ENCODE data around the gene SETD7.

GRCh38 chr4:139489638-139490037 is 66.4 kb downstream of the SETD7 start:
- TF ChIP-seq POLR2AphosphoS5 (IDR thresholded peaks at IDR 0.05; ENCODE audit: low read depth, low read length) (no peak), MAX (IDR thresholded peaks at IDR 0.05) (no peak), CBX8 (IDR thresholded peaks at IDR 0.05; ENCODE audit: borderline replicate concordance, low read depth, low read length) (no peak), CTCF (IDR thresholded peaks at IDR 0.05; ENCODE audit: control extremely low read depth in 1 of 3, insufficient read depth in 1 of 3, low read depth in 1 of 3, low read length in 3 of 3) (no peak), EZH2 (IDR thresholded peaks at IDR 0.05; ENCODE audit: low read depth, low read length, severe bottlenecking) (no peak), CEBPB (IDR thresholded peaks at IDR 0.05; ENCODE audit: low read depth, low read length) (no peak), EGR1 (IDR thresholded peaks at IDR 0.05; ENCODE audit: borderline replicate concordance, low read depth, low read length) (no peak), FOSL1 (IDR thresholded peaks at IDR 0.05; ENCODE audit: insufficient read depth, low read depth, low read length) (no peak)

Measured in H1 (cell line).